ENCODE data around the gene CKAP5. TPM values are rescaled to one million over a fixed set of nuclear protein-coding genes. Genes with fewer than 3 reads are reported as not detected.

CKAP5 gene
- total RNA-seq, 2 donors from 2014 or later, result 30.9 to 43.2 TPM

GRCh38 chr11:46892109-46892508 is 46.0 kb upstream of the CKAP5 start:
- Histone ChIP-seq H3K27me3 (no peaks in the 10 kb centered on the region), H3K4me3 (no peak overlapping the region), H3K27ac (no peak overlapping the region), H3K9me3 (no peaks in the 10 kb centered on the region), H3K4me1 (peaks cover 0 to 15% of the 10 kb centered on the region in 2 donors), H3K36me3 (peaks cover 22% of the 10 kb centered on the region)
- no peak for DNase-seq (ENCODE audit: low spot score)
- TF ChIP-seq CTCF (IDR thresholded peaks at IDR 0.05), result no peak

GRCh38 chr11:46890665-46891064 is 44.6 kb upstream of the CKAP5 start:
- H3K9me3 ChIP-seq, result no peaks in the 10 kb centered on the region
- TF ChIP-seq CTCF (IDR thresholded peaks at IDR 0.05), result no peak

GRCh38 chr11:46889689-46890475 is 43.8 kb upstream of the CKAP5 start:
- TF ChIP-seq CTCF (IDR thresholded peaks at IDR 0.05), result peak; percentile 87 to 88

More at GRCh38 chr11:46890665-46891064, 44.6 kb upstream of the CKAP5 start:
- Histone ChIP-seq H3K4me1 (peaks cover 0 to 3% of the 10 kb centered on the region in 2 donors), H3K27ac (no peak overlapping the region), H3K27me3 (no peaks in the 10 kb centered on the region), H3K36me3 (peaks cover 36% of the 10 kb centered on the region), H3K4me3 (no peak overlapping the region)
- DNase-seq (ENCODE audit: low spot score), result no peak

GRCh38 chr11:46889251-46889650 is 43.2 kb upstream of the CKAP5 start:
- Histone ChIP-seq H3K27me3 (no peaks in the 10 kb centered on the region), H3K27ac (no peak overlapping the region), H3K4me3 (no peak overlapping the region), H3K4me1 (no peaks in the 10 kb centered on the region), H3K9me3 (no peaks in the 10 kb centered on the region), H3K36me3 (peaks cover 41% of the 10 kb centered on the region)
- DNase-seq (ENCODE audit: low spot score), result no peak
- TF ChIP-seq CTCF (IDR thresholded peaks at IDR 0.05), result no peak

More at GRCh38 chr11:46889689-46890475, 43.8 kb upstream of the CKAP5 start:
- Histone ChIP-seq H3K9me3 (no peaks in the 10 kb centered on the region), H3K27me3 (no peaks in the 10 kb centered on the region), H3K4me1 (no peaks in the 10 kb centered on the region), H3K4me3 (no peak overlapping the region), H3K36me3 (peaks cover 41% of the 10 kb centered on the region), H3K27ac (no peak overlapping the region)
- peak; percentile 79 for DNase-seq (ENCODE audit: low spot score)

- H3K9me3 ChIP-seq, result no peaks in the 10 kb centered on the region
- H3K36me3 ChIP-seq, result peaks cover 46% of the 10 kb centered on the region
- TF ChIP-seq CTCF (IDR thresholded peaks at IDR 0.05), result no peak
- no peak overlapping the region for H3K27ac ChIP-seq
- DNase-seq (ENCODE audit: low spot score), result no peak
- H3K4me3 ChIP-seq, result no peak overlapping the region
- no peaks in the 10 kb centered on the region for H3K27me3 ChIP-seq
- H3K4me1 ChIP-seq, result no peaks in the 10 kb centered on the region
These were observed 42.6 kb upstream of the CKAP5 start for GRCh38 chr11:46888636-46889035.
